ENCODE results near the gene OR52R1. TPM values are rescaled to one million over a fixed set of nuclear protein-coding genes. Genes with fewer than 3 reads are reported as not detected.

The OR52R1 gene
- total RNA-seq, 1 experiment from 2014 or later: not detected

- no peak for TF ChIP-seq CTCF (conservative IDR thresholded peaks at IDR 0.05)
- DNase-seq: no peak
- H4K20me1 ChIP-seq (ENCODE audit: control insufficient read depth, insufficient read depth, insufficient read length): no peaks in the 10 kb centered on the region
- no peak overlapping the region for H2BK15ac ChIP-seq (ENCODE audit: low read depth, low read length)
- 0 out of 4 replicates have a peak, but pooled peaks cover 0 to 2% of the 10 kb centered on the region in 2 experiments for H3K4me1 Mint-ChIP-seq
- H3K27ac ChIP-seq (ENCODE audit: insufficient read length, low read depth, low read length): no peak overlapping the region
- H3K9me3 Mint-ChIP-seq: 0 out of 5 replicates have a peak, but pooled peaks cover 0 to 1% of the 10 kb centered on the region in 2 experiments
- no peak overlapping the region for H3K9ac ChIP-seq (ENCODE audit: extremely low read depth, insufficient read length, low read length)
- no peaks in the 10 kb centered on the region for H3K9me3 ChIP-seq (ENCODE audit: control insufficient read depth, low read depth, low read length)
- H3K27ac Mint-ChIP-seq: no peak overlapping the region
- no peaks in the 10 kb centered on the region for H3K23me2 ChIP-seq (ENCODE audit: insufficient read length, low read depth, low read length, poor library complexity, severe bottlenecking)
- no peaks in the 10 kb centered on the region for H3K79me1 ChIP-seq (ENCODE audit: insufficient read depth, low read depth, low read length, poor library complexity, severe bottlenecking)
- H3K4ac ChIP-seq (ENCODE audit: low read depth, low read length): no peak overlapping the region
- H4K8ac ChIP-seq (replicated peaks; ENCODE audit: insufficient read length, low read depth, low read length): no peak overlapping the region
- no peak overlapping the region for H4K91ac ChIP-seq (ENCODE audit: insufficient read length, low read depth, low read length)
- H2AK5ac ChIP-seq (ENCODE audit: insufficient read length, low read length): no peak overlapping the region
- no CpG with 5 or more reads among the region's 6 CpGs for WGBS (ENCODE audit: extremely low coverage, insufficient read length, low lambda C conversion rate)
- no peak overlapping the region for H3K14ac ChIP-seq (ENCODE audit: insufficient read depth, low read length)
- no peak overlapping the region for H3K23ac ChIP-seq (ENCODE audit: insufficient read length, low read depth, low read length)
- H3K27me3 ChIP-seq (ENCODE audit: insufficient read depth, low read length): no peaks in the 10 kb centered on the region
- no peak overlapping the region for H3T11ph ChIP-seq (ENCODE audit: low read length)
- H2BK20ac ChIP-seq (ENCODE audit: low read depth, low read length, poor library complexity, severe bottlenecking): no peak overlapping the region
- no peak overlapping the region for H2BK12ac ChIP-seq (ENCODE audit: insufficient read length, low read depth, low read length)
- H2BK5ac ChIP-seq (ENCODE audit: insufficient read length, low read length): no peak overlapping the region
- no peaks in the 10 kb centered on the region for H3K79me2 ChIP-seq (ENCODE audit: insufficient read depth, low read length)
- H2BK120ac ChIP-seq (ENCODE audit: low read depth, low read length, poor library complexity, severe bottlenecking): no peak overlapping the region
- H3K4me2 ChIP-seq (ENCODE audit: insufficient read depth, insufficient read length, low read length): no peak overlapping the region
- no peaks in the 10 kb centered on the region for H3K4me1 ChIP-seq (ENCODE audit: insufficient read depth, low read length)
- no peak overlapping the region for H3K56ac ChIP-seq (ENCODE audit: insufficient read length, low read depth, low read length)
- no peak overlapping the region for H4K5ac ChIP-seq (ENCODE audit: insufficient read length, low read depth, low read length)
- no peak overlapping the region for H3K4me3 Mint-ChIP-seq
- no peak overlapping the region for H2AFZ ChIP-seq (ENCODE audit: low read length)
- H3K18ac ChIP-seq (ENCODE audit: insufficient read length, low read depth, low read length): no peak overlapping the region
- H3K27me3 Mint-ChIP-seq (ENCODE audit: low read depth): no peaks in the 10 kb centered on the region; the same call in 1 of the 2 replicates
- no peaks in the 10 kb centered on the region for H3K36me3 Mint-ChIP-seq (ENCODE audit: insufficient read depth in 1 of 3, low read depth in 3 of 3)
Measured at GRCh38 chr11:4798427-4799183, 5.6 kb downstream of the OR52R1 start.

Data from H9 (cell line).